Neural progenitor cell (in vitro differentiated cells): Measurements from ENCODE around the gene TPGS1. TPM values are rescaled to one million over a fixed set of nuclear protein-coding genes. Genes with fewer than 3 reads are reported as not detected.
A peak's percentile ranks its signal among the peaks of the same experiment; 100 is the strongest.

ENCODE experiments used
- DNase-seq: peaks from one replicate; pipeline ENCODE4 v3.0.0-alpha.2; 2016; ENCODE audit warnings: low spot score
- H2AFZ ChIP-seq: fragments of 200-600 bp; sonication (generic); replicated peaks from 2 replicates; pipeline ENCODE4 v1.6.1; 2016; ENCODE audit warnings: antibody characterized with exemption
- H3F3A ChIP-seq: fragments of 200-600 bp; sonication (generic); 2 replicates; pipeline ENCODE4 v1.6.1; 2016; ENCODE audit warnings: antibody characterized with exemption, low read depth
- H3K27ac ChIP-seq: fragments of 200-600 bp; sonication (generic); 2 replicates; pipeline ENCODE4 v1.5.1; 2016; ENCODE audit warnings: mild to moderate bottlenecking
- H3K27me3 ChIP-seq: fragments of 200-600 bp; sonication (generic); 2 replicates; pipeline ENCODE4 v1.6.1; 2016; ENCODE audit warnings: mild to moderate bottlenecking, moderate library complexity
- H3K36me3 ChIP-seq: fragments of 200-600 bp; sonication (generic); 2 replicates; pipeline ENCODE4 v1.5.1; 2016
- H3K4me1 ChIP-seq: fragments of 200-600 bp; sonication (generic); 2 replicates; pipeline ENCODE4 v1.6.1; 2016; ENCODE audit warnings: mixed run types
- H3K4me2 ChIP-seq: fragments of 200-600 bp; sonication (generic); 2 replicates; pipeline ENCODE4 v1.6.1; 2016
- H3K4me3 ChIP-seq: fragments of 200-600 bp; sonication (generic); 2 replicates; pipeline ENCODE4 v1.5.1; 2016
- H3K79me2 ChIP-seq: fragments of 200-600 bp; sonication (generic); 2 replicates; pipeline ENCODE4 v1.6.1; 2016; ENCODE audit warnings: low read depth
- H3K9ac ChIP-seq: fragments of 200-600 bp; sonication (generic); 2 replicates; pipeline ENCODE4 v1.6.1; 2016
- H3K9me3 ChIP-seq: fragments of 200-600 bp; sonication (generic); 2 replicates; pipeline ENCODE4 v1.5.1; 2016; ENCODE audit warnings: low read depth
- H4K20me1 ChIP-seq: fragments of 200-600 bp; sonication (generic); 2 replicates; pipeline ENCODE4 v1.6.1; 2016; ENCODE audit warnings: low read depth
- H3K27ac Mint-ChIP-seq: 3 replicates; pipeline ENCODE4 v1.8.0; 2021; ENCODE audit warnings: mixed read lengths
- H3K27me3 Mint-ChIP-seq: 2 replicates; pipeline ENCODE4 v1.8.0; 2022; ENCODE audit warnings: low read depth, mild to moderate bottlenecking, inconsistent platforms, moderate library complexity, mixed read lengths; ENCODE audit not compliant: insufficient read depth
- H3K36me3 Mint-ChIP-seq: 3 replicates; pipeline ENCODE4 v1.8.0; 2021; ENCODE audit warnings: mixed read lengths
- H3K4me1 Mint-ChIP-seq: 3 replicates; pipeline ENCODE4 v1.8.0; 2021; ENCODE audit warnings: mixed read lengths
- H3K4me3 Mint-ChIP-seq: 3 replicates; pipeline ENCODE4 v1.8.0; 2021; ENCODE audit warnings: mild to moderate bottlenecking, moderate library complexity, mixed read lengths
- H3K9me3 Mint-ChIP-seq: 3 replicates; pipeline ENCODE4 v1.8.0; 2020; ENCODE audit warnings: mixed read lengths
- CTCF ChIP-seq: fragments of 200-600 bp; sonication (generic); IDR thresholded peaks from 2 replicates; pipeline ENCODE4 v1.5.1; 2017; ENCODE audit warnings: antibody characterized with exemption, mild to moderate bottlenecking
- EZH2 ChIP-seq: fragments of 200-600 bp; sonication (generic); IDR thresholded peaks from 2 replicates; pipeline ENCODE4 v1.6.1; 2017; ENCODE audit warnings: antibody characterized with exemption, mild to moderate bottlenecking, moderate library complexity
- EZH2phosphoT487 ChIP-seq: fragments of 200-600 bp; sonication (generic); IDR thresholded peaks from 2 replicates; pipeline ENCODE4 v1.6.1; 2017; ENCODE audit warnings: antibody characterized with exemption
- total RNA-seq: library from RNA; depleted of rRNA; stranded (reverse); fragments of >200 nt; gene quantifications from 2 replicates; pipeline ENCODE4 v1.2.3, GENCODE V29; 2015; ENCODE audit warnings: low replicate concordance

The TPGS1 gene
- total RNA-seq, 1 donor from 2014 or later, result 9.4 TPM

DNA sequence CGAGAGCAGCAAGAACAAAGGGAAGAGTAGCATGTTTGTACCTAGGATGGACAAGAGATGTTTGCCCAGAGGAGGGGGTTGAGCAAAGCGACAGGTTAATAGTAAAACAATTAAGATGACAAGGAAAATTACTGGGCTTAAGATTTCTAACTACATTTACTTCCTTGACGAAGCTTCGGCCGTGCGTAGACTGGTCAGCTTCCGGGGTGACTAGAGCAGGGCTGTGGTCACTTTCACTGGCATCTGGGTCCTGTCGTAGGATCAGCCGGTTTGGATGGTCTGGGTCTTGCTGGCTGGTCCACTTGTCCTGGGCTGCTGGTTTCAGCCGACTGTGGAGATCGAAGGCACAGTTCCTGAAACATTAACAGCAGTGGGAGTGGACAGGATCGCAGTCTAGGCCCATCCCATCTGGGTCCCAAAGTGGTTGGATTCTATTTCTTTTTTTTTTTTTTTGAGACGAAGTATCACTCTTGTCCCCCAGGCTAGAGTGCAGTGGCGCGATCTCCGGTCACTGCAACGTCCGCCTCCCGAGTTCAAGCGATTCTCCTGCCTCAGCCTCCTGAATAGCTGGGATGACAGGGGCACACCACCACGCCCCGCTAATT, 60.1 kb downstream of the TPGS1 start:
- Histone ChIP-seq H3K9ac (no peak overlapping the region), H3F3A (peaks cover 20% of the 10 kb centered on the region), H3K27me3 (peaks cover 8% of the 10 kb centered on the region), H3K4me1 (no peaks in the 10 kb centered on the region), H3K79me2 (peaks cover under 1% of the 10 kb centered on the region), H3K27ac (no peak overlapping the region), H3K9me3 (no peaks in the 10 kb centered on the region), H3K4me2 (no peak overlapping the region), H4K20me1 (no peaks in the 10 kb centered on the region), H3K36me3 (no peaks in the 10 kb centered on the region), H3K4me3 (no peak overlapping the region), H2AFZ (no peak overlapping the region)
- DNase-seq, result no peak
- peaks cover 13% of the 10 kb centered on the region for H3K4me1 Mint-ChIP-seq
- peak overlapping the region; percentile 74 for H3K27ac Mint-ChIP-seq
- H3K36me3 Mint-ChIP-seq, result peaks cover 26% of the 10 kb centered on the region
- H3K27me3 Mint-ChIP-seq, result peaks cover 13% of the 10 kb centered on the region
- no peak overlapping the region for H3K4me3 Mint-ChIP-seq
- TF ChIP-seq EZH2, result no peak
- no peak for TF ChIP-seq CTCF
- TF ChIP-seq EZH2phosphoT487, result no peak
- H3K9me3 Mint-ChIP-seq, result peaks cover 22% of the 10 kb centered on the region

Other genes starting within 250 kb of the TPGS1 start
- 2.5 TPM in 1 of 2 replicates, not detected in the other for gene PLPP2, start 216.1 kb upstream of the TPGS1 start, total RNA-seq
- gene MIER2, start 162.7 kb upstream of the TPGS1 start, total RNA-seq, result 12.9 and 20.6 TPM in 2 replicates
- gene C2CD4C, start 98.3 kb upstream of the TPGS1 start, total RNA-seq, result 2.3 and 18.6 TPM in 2 replicates
- 3.2 and 15.9 TPM in 2 replicates for gene SHC2, start 46.5 kb upstream of the TPGS1 start, total RNA-seq
- 0.09 TPM in 1 of 2 replicates, not detected in the other for gene MADCAM1, start 11.0 kb upstream of the TPGS1 start, total RNA-seq
- gene CDC34, start 24.3 kb downstream of the TPGS1 start, total RNA-seq, result 42.5 and 92.6 TPM in 2 replicates
- not detected in 2 replicates for gene GZMM, start 36.6 kb downstream of the TPGS1 start, total RNA-seq
- 330 and 913 TPM in 2 replicates for gene BSG, start 65.1 kb downstream of the TPGS1 start, total RNA-seq
- 0.06 TPM in 1 of 2 replicates, not detected in the other for gene HCN2, start 82.4 kb downstream of the TPGS1 start, total RNA-seq
- 14.1 and 68.6 TPM in 2 replicates for gene POLRMT, start 126.0 kb downstream of the TPGS1 start, total RNA-seq
- 0.37 TPM in 1 of 2 replicates, not detected in the other for gene FGF22, start 132.4 kb downstream of the TPGS1 start, total RNA-seq
- gene RNF126, start 155.7 kb downstream of the TPGS1 start, total RNA-seq, result 9.7 and 50.9 TPM in 2 replicates
- 2.4 and 21.9 TPM in 2 replicates for gene FSTL3, start 168.9 kb downstream of the TPGS1 start, total RNA-seq
- not detected in 2 replicates for gene PRSS57, start 188.0 kb downstream of the TPGS1 start, total RNA-seq
- gene PALM, start 201.4 kb downstream of the TPGS1 start, total RNA-seq, result 13.9 and 40.7 TPM in 2 replicates
- not detected in 2 replicates for gene MISP, start 243.6 kb downstream of the TPGS1 start, total RNA-seq